Panc1 (cell line): ENCODE data around the gene SLC49A3. TPM values are rescaled to one million over a fixed set of nuclear protein-coding genes. Genes with fewer than 3 reads are reported as not detected.
"Not testable (repeated sequence)": the region's sequence is repeated elsewhere in the genome, so short reads cannot be mapped to it uniquely, and the experiment has no call there.

Experiments used
- ATAC-seq: fragments of 200-7000 bp; cut with Tn5 transposase; 2 replicates; pipeline ENCODE4 v1.9.1; 2020; ENCODE audit warnings: mild to moderate bottlenecking, moderate library complexity
- BruUV-seq: library from RNA; stranded (reverse); fragments of 400-500 nt; replicated peaks from 2 replicates; lab custom pipeline; 2021; lab: Mats Ljungman, UMichigan
- CTCF ChIA-PET: fragments of 300-600 bp; sonication (Branson Sonifier 250); formaldehyde crosslinking; loops from one replicate; lab custom pipeline; 2022; ENCODE audit warnings: antibody characterized with exemption; lab: Charles Lee
- POLR2A ChIA-PET: fragments of 300-600 bp; sonication (Branson Sonifier 250); formaldehyde crosslinking; loops from one replicate; lab custom pipeline; 2022; ENCODE audit warnings: antibody characterized with exemption; lab: Charles Lee
- DNase-seq: peaks from one replicate; pipeline ENCODE4 v3.0.0-alpha.2; 2010; ENCODE audit warnings: low read depth, low spot score
- H3K27ac ChIP-seq: 2 replicates; pipeline ENCODE4 v1.5.1; 2011; ENCODE audit warnings: mild to moderate bottlenecking, low read length, inconsistent platforms
- H3K27me3 ChIP-seq: fragments of 200-500 bp; sonication (Bioruptor generic); 2 replicates; pipeline ENCODE4 v1.6.0; 2014; ENCODE audit warnings: low read length, inconsistent platforms; ENCODE audit not compliant: control insufficient read depth, insufficient read depth
- H3K36me3 ChIP-seq: fragments of 200-500 bp; sonication (Bioruptor generic); 2 replicates; pipeline ENCODE4 v1.5.1; 2014; ENCODE audit warnings: inconsistent platforms, mild to moderate bottlenecking, low read length, moderate library complexity; ENCODE audit not compliant: control insufficient read depth, insufficient read depth
- H3K4me1 ChIP-seq: 2 replicates; pipeline ENCODE4 v1.5.1; 2011; ENCODE audit warnings: inconsistent platforms, mild to moderate bottlenecking, low read length, moderate library complexity; ENCODE audit not compliant: control insufficient read depth, insufficient read depth
- H3K4me3 ChIP-seq, 2 experiments: 2 replicates each; pipeline ENCODE4 v1.5.1; 2011 to 2012; ENCODE audit warnings: low read depth in 2 of 2, low read length in 2 of 2, mild to moderate bottlenecking in 2 of 2, inconsistent platforms in 1 of 2, moderate library complexity in 1 of 2
- H3K9me3 ChIP-seq: fragments of 200-500 bp; sonication (Bioruptor generic); 2 replicates; pipeline ENCODE4 v1.5.1; 2014; ENCODE audit warnings: low read depth, mild to moderate bottlenecking, inconsistent platforms, low read length, moderate library complexity; ENCODE audit not compliant: control insufficient read depth, insufficient read depth
- POLR2AphosphoS5 ChIP-seq: IDR thresholded peaks from 2 replicates; pipeline ENCODE4 v1.6.1; 2012; ENCODE audit warnings: mild to moderate bottlenecking, low read depth, low read length, moderate library complexity
- REST ChIP-seq, 2 experiments: IDR thresholded peaks; 2 replicates each; pipeline ENCODE4 v1.6.1; 2011 to 2012; ENCODE audit warnings: low read depth in 2 of 2, control low read depth in 1 of 2, low read length in 1 of 2, mild to moderate bottlenecking in 1 of 2, moderate library complexity in 1 of 2; ENCODE audit not compliant: insufficient read depth in 1 of 2
- SIN3A ChIP-seq: IDR thresholded peaks from 2 replicates; pipeline ENCODE4 v1.6.1; 2012; ENCODE audit warnings: low read depth, mild to moderate bottlenecking, low read length, moderate library complexity, borderline replicate concordance; ENCODE audit not compliant: insufficient read depth
- TCF7L2 ChIP-seq: IDR thresholded peaks from 2 replicates; pipeline ENCODE4 v1.6.1; 2011; ENCODE audit warnings: mild to moderate bottlenecking, low read depth, low read length, inconsistent platforms
- in situ Hi-C: cut with HindIII; loops from 2 replicates; pipeline ENCODE4 v1.10.0; 2016; ENCODE audit warnings: low sequenced_read_pairs, low pct_unique_long_range_greater_than_20kb
- intact Hi-C: fragments of 100-400 bp; cut with micrococcal nuclease; formaldehyde crosslinking; loops from one replicate; pipeline ENCODE4 v1.10.0; 2022; ENCODE audit not compliant: unreplicated experiment
- total RNA-seq: library from RNA; stranded (reverse); gene quantifications from one replicate; pipeline ENCODE4 v1.2.1, GENCODE V29; 2021; ENCODE audit not compliant: unreplicated experiment
- TF ChIP-seq, protein P1 (sequence below): fragments of 450-650 bp; IDR thresholded peaks from 2 replicates; pipeline ENCODE4 v1.5.1; 2017; ENCODE audit warnings: mild to moderate bottlenecking

The SLC49A3 gene
- total RNA-seq, 1 experiment from 2014 or later: 0.62 TPM

GRCh38 chr4:671769-672168, 17.2 kb downstream of the SLC49A3 start:
- CTCF ChIA-PET: no interaction called here
- in situ Hi-C loops: no loop called here

DNA sequence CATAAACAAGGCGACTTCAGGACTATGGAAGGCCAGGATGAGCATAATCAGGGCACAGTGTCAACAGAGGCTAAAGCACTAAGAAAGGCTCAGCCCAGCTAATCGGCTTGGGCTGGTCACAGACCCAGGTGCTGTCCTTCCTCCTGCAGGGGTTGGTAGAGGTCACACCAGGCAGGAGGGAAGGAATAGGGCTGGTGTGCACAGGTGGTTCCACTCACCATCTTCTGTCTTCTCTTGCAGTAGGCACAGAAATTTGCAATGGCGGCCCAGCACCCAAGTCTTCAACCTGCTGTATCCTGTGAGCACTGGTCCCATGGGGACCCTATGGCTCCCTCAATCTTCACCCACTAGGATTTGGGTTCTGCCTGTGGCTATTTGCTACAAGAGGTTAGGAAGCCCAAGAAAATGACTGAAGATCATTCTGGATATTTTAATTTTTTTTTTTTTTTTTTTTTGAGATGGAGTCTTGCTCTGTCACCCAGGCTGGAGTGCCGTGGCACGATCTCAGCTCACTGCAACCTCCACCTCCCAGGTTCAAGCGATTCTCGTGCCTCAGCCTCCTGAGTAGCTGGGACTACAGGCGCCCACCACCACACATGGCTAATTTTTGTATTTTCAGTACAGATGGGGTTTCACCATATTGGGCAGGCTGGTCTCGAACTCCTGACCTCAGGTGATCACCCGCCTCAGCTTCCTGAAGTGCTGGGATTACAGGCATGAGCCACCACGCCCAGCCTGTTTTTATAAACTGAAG, 19.0 kb downstream of the SLC49A3 start:
- H3K9me3 ChIP-seq, in situ Hi-C loops, H3K4me1 ChIP-seq, DNase-seq, POLR2A ChIA-PET, ATAC-seq, BruUV-seq, H3K4me3 ChIP-seq, CTCF ChIA-PET, H3K27me3 ChIP-seq, intact Hi-C loops, H3K27ac ChIP-seq: not testable (repeated sequence)
- H3K36me3 ChIP-seq: peaks cover 10% of the 10 kb centered on the region

More at GRCh38 chr4:671769-672168, 17.2 kb downstream of the SLC49A3 start:
- Histone ChIP-seq H3K4me1 (peaks cover 8% of the 10 kb centered on the region), H3K36me3 (peaks cover 10% of the 10 kb centered on the region), H3K4me3 (no peak overlapping the region), H3K27ac (no peak overlapping the region), H3K27me3 (no peaks in the 10 kb centered on the region), H3K9me3 (no peaks in the 10 kb centered on the region)
- DNase-seq (no peak), ATAC-seq (no peak)
- BruUV-seq: no TSS peak
- intact Hi-C loops: no loop called here
- POLR2A ChIA-PET: no interaction called here
- TF ChIP-seq TCF7L2 (no peak), POLR2AphosphoS5 (no peak), SIN3A (no peak)

- H3K4me3 ChIP-seq, DNase-seq, H3K9me3 ChIP-seq, POLR2A ChIA-PET, in situ Hi-C loops, CTCF ChIA-PET, BruUV-seq, H3K27ac ChIP-seq, ATAC-seq, H3K36me3 ChIP-seq, H3K27me3 ChIP-seq, intact Hi-C loops, H3K4me1 ChIP-seq: not testable (repeated sequence)
Observed at GRCh38 chr4:668219-668618, 20.7 kb downstream of the SLC49A3 start.

GRCh38 chr4:667545-667925, 21.4 kb downstream of the SLC49A3 start:
- ChIA-PET CTCF (interaction anchor here (0.6 kb wide), 1 partner anchor 99 kb away, joined by 3 read pairs; no protein-coding TSS in a partner anchor), POLR2A (no interaction called here)

More at GRCh38 chr4:667545-667925, 21.4 kb downstream of the SLC49A3 start:
- no TSS peak for BruUV-seq
- DNase-seq (no peak), ATAC-seq (no peak)
- H3K9me3 ChIP-seq: no peaks in the 10 kb centered on the region
- no peak overlapping the region for H3K27ac ChIP-seq
- H3K27me3 ChIP-seq: no peaks in the 10 kb centered on the region
- TF ChIP-seq REST (IDR thresholded peaks at IDR 0.05; ENCODE audit: insufficient read depth in 1 of 2, low read depth in 2 of 2, low read length in 1 of 2) (no peak), TCF7L2 (no peak), SIN3A (no peak), POLR2AphosphoS5 (no peak)
- TF ChIP-seq, protein P1, sequence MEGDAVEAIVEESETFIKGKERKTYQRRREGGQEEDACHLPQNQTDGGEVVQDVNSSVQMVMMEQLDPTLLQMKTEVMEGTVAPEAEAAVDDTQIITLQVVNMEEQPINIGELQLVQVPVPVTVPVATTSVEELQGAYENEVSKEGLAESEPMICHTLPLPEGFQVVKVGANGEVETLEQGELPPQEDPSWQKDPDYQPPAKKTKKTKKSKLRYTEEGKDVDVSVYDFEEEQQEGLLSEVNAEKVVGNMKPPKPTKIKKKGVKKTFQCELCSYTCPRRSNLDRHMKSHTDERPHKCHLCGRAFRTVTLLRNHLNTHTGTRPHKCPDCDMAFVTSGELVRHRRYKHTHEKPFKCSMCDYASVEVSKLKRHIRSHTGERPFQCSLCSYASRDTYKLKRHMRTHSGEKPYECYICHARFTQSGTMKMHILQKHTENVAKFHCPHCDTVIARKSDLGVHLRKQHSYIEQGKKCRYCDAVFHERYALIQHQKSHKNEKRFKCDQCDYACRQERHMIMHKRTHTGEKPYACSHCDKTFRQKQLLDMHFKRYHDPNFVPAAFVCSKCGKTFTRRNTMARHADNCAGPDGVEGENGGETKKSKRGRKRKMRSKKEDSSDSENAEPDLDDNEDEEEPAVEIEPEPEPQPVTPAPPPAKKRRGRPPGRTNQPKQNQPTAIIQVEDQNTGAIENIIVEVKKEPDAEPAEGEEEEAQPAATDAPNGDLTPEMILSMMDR: no peak
- H3K4me3 ChIP-seq: no peak overlapping the region
- in situ Hi-C loops (no loop called here), intact Hi-C loops (no loop called here)
- peaks cover 3% of the 10 kb centered on the region; the same call in 1 of the 2 replicates for H3K4me1 ChIP-seq
- peaks cover 4% of the 10 kb centered on the region; the same call in 1 of the 2 replicates for H3K36me3 ChIP-seq
